Ishikawa (cell line): ENCODE results near the gene PLCL2.

Source experiments
- EP300 ChIP-seq: IDR thresholded peaks from 2 replicates; pipeline ENCODE4 v1.6.1; 2012; ENCODE audit warnings: borderline replicate concordance
- FOXM1 ChIP-seq: IDR thresholded peaks from 2 replicates; pipeline ENCODE4 v1.6.1; 2012; ENCODE audit warnings: low read depth, borderline replicate concordance
- MAX ChIP-seq: IDR thresholded peaks from 2 replicates; pipeline ENCODE4 v1.6.1; 2012
- RAD21 ChIP-seq: IDR thresholded peaks from 2 replicates; pipeline ENCODE4 v1.6.1; 2012; ENCODE audit warnings: low read depth
- TCF12 ChIP-seq: IDR thresholded peaks from 2 replicates; pipeline ENCODE4 v1.6.1; 2012; ENCODE audit warnings: low read depth
- YY1 ChIP-seq: IDR thresholded peaks from 2 replicates; pipeline ENCODE4 v1.6.1; 2012; ENCODE audit warnings: low read depth
- TF ChIP-seq, protein P1 (sequence below): IDR thresholded peaks from 2 replicates; pipeline ENCODE4 v1.6.1; 2012; ENCODE audit warnings: low read depth, mild to moderate bottlenecking

GRCh38 chr3:17009826-17010225 is 125.1 kb downstream of the PLCL2 start:
- TF ChIP-seq TCF12 (no peak), EP300 (no peak), FOXM1 (no peak), YY1 (no peak), MAX (no peak), RAD21 (no peak)
- TF ChIP-seq, protein P1, sequence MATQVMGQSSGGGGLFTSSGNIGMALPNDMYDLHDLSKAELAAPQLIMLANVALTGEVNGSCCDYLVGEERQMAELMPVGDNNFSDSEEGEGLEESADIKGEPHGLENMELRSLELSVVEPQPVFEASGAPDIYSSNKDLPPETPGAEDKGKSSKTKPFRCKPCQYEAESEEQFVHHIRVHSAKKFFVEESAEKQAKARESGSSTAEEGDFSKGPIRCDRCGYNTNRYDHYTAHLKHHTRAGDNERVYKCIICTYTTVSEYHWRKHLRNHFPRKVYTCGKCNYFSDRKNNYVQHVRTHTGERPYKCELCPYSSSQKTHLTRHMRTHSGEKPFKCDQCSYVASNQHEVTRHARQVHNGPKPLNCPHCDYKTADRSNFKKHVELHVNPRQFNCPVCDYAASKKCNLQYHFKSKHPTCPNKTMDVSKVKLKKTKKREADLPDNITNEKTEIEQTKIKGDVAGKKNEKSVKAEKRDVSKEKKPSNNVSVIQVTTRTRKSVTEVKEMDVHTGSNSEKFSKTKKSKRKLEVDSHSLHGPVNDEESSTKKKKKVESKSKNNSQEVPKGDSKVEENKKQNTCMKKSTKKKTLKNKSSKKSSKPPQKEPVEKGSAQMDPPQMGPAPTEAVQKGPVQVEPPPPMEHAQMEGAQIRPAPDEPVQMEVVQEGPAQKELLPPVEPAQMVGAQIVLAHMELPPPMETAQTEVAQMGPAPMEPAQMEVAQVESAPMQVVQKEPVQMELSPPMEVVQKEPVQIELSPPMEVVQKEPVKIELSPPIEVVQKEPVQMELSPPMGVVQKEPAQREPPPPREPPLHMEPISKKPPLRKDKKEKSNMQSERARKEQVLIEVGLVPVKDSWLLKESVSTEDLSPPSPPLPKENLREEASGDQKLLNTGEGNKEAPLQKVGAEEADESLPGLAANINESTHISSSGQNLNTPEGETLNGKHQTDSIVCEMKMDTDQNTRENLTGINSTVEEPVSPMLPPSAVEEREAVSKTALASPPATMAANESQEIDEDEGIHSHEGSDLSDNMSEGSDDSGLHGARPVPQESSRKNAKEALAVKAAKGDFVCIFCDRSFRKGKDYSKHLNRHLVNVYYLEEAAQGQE, result no peak
